ENCODE results near the gene PRAMEF4. TPM values are rescaled to one million over a fixed set of nuclear protein-coding genes. Genes with fewer than 3 reads are reported as not detected.
"Not testable (repeated sequence)": the region's sequence is repeated elsewhere in the genome, so short reads cannot be mapped to it uniquely, and the experiment has no call there.

Gene PRAMEF4
- not detected for polyA plus RNA-seq
- long read RNA-seq, donor 1, result 0 reads
- long read RNA-seq, donor 2, result 0 reads
- long read RNA-seq, donor 3, result 0 reads
- long read RNA-seq, donor 4, result 0 reads
- long read RNA-seq, donor 5, result 0 reads
- long read RNA-seq, donor 6, result 0 reads
- long read RNA-seq, donor 7, result 0 reads
- long read RNA-seq, donor 8, result 0 reads
- long read RNA-seq, donor 9, result 0 reads
- long read RNA-seq, donor 10, result 0 reads
- long read RNA-seq, donor 11, result 0 reads

- H3K36me3 ChIP-seq (ENCODE audit: control insufficient read depth, insufficient read depth, low read length); H3K4me1 ChIP-seq (ENCODE audit: control insufficient read depth, insufficient read depth, low read length); DNase-seq; H3K4me3 ChIP-seq (ENCODE audit: low read length); H3K27me3 ChIP-seq (ENCODE audit: control insufficient read depth, insufficient read depth, low read length); H3K9me3 ChIP-seq (ENCODE audit: control insufficient read depth, low read depth, low read length); H3K27ac ChIP-seq (ENCODE audit: low read length): not testable (repeated sequence)
- WGBS (ENCODE audit: insufficient coverage, low lambda C conversion rate), result no CpG with 5 or more reads among the region's 3 CpGs
These were observed at the start of gene PRAMEF4 for GRCh38 chr1:12886101-12886500. Gene PRAMEF4 (minus strand): TSS chr1:12886201. CDS start chr1:12883394, 2,807 bp downstream.

- not testable (repeated sequence) for DNase-seq; H3K27me3 ChIP-seq (ENCODE audit: control insufficient read depth, insufficient read depth, low read length); H3K4me3 ChIP-seq (ENCODE audit: low read length); H3K4me1 ChIP-seq (ENCODE audit: control insufficient read depth, insufficient read depth, low read length); H3K36me3 ChIP-seq (ENCODE audit: control insufficient read depth, insufficient read depth, low read length); H3K9me3 ChIP-seq (ENCODE audit: control insufficient read depth, low read depth, low read length); H3K27ac ChIP-seq (ENCODE audit: low read length)
- whole genome bisulfite sequencing (ENCODE audit: insufficient coverage, low lambda C conversion rate), result no CpG with 5 or more reads among the region's 5 CpGs
These were observed 38.4 kb upstream of the PRAMEF4 start for GRCh38 chr1:12924368-12924767.

GRCh38 chr1:12921749-12922148 lies 35.7 kb upstream of the PRAMEF4 start:
- H3K36me3 ChIP-seq (ENCODE audit: control insufficient read depth, insufficient read depth, low read length); H3K4me1 ChIP-seq (ENCODE audit: control insufficient read depth, insufficient read depth, low read length); H3K27me3 ChIP-seq (ENCODE audit: control insufficient read depth, insufficient read depth, low read length); H3K4me3 ChIP-seq (ENCODE audit: low read length); DNase-seq; H3K27ac ChIP-seq (ENCODE audit: low read length); H3K9me3 ChIP-seq (ENCODE audit: control insufficient read depth, low read depth, low read length): not testable (repeated sequence)
- no CpG with 5 or more reads among the region's 2 CpGs for WGBS (ENCODE audit: insufficient coverage, low lambda C conversion rate)

- no CpG with 5 or more reads among the region's 1 CpG for WGBS (ENCODE audit: insufficient coverage, low lambda C conversion rate)
- not testable (repeated sequence) for H3K27me3 ChIP-seq (ENCODE audit: control insufficient read depth, insufficient read depth, low read length); H3K4me1 ChIP-seq (ENCODE audit: control insufficient read depth, insufficient read depth, low read length); DNase-seq; H3K9me3 ChIP-seq (ENCODE audit: control insufficient read depth, low read depth, low read length); H3K27ac ChIP-seq (ENCODE audit: low read length); H3K36me3 ChIP-seq (ENCODE audit: control insufficient read depth, insufficient read depth, low read length); H3K4me3 ChIP-seq (ENCODE audit: low read length)
These were observed 30.3 kb upstream of the PRAMEF4 start, which contains the start of gene PRAMEF7 for GRCh38 chr1:12916310-12916709. Gene PRAMEF7 (plus strand): TSS chr1:12916610. CDS start chr1:12917693, 1,083 bp downstream.

GRCh38 chr1:12903793-12904572 lies 18.0 kb upstream of the PRAMEF4 start:
- WGBS (ENCODE audit: insufficient coverage, low lambda C conversion rate), result no CpG with 5 or more reads among the region's 5 CpGs
- not testable (repeated sequence) for H3K4me1 ChIP-seq (ENCODE audit: control insufficient read depth, insufficient read depth, low read length); DNase-seq; H3K36me3 ChIP-seq (ENCODE audit: control insufficient read depth, insufficient read depth, low read length); H3K27me3 ChIP-seq (ENCODE audit: control insufficient read depth, insufficient read depth, low read length); H3K4me3 ChIP-seq (ENCODE audit: low read length); H3K9me3 ChIP-seq (ENCODE audit: control insufficient read depth, low read depth, low read length); H3K27ac ChIP-seq (ENCODE audit: low read length)

- not testable (repeated sequence) for H3K36me3 ChIP-seq (ENCODE audit: control insufficient read depth, insufficient read depth, low read length); DNase-seq; H3K9me3 ChIP-seq (ENCODE audit: control insufficient read depth, low read depth, low read length); H3K27ac ChIP-seq (ENCODE audit: low read length); H3K4me3 ChIP-seq (ENCODE audit: low read length); H3K27me3 ChIP-seq (ENCODE audit: control insufficient read depth, insufficient read depth, low read length); H3K4me1 ChIP-seq (ENCODE audit: control insufficient read depth, insufficient read depth, low read length)
These were observed 13.2 kb upstream of the PRAMEF4 start for GRCh38 chr1:12899186-12899585.

GRCh38 chr1:12898170-12898569 lies 12.2 kb upstream of the PRAMEF4 start, which contains the start of gene PRAMEF10:
Gene PRAMEF10 (minus strand): TSS chr1:12898270. CDS start chr1:12895847, 2,423 bp downstream.
- H3K4me1 ChIP-seq (ENCODE audit: control insufficient read depth, insufficient read depth, low read length); H3K36me3 ChIP-seq (ENCODE audit: control insufficient read depth, insufficient read depth, low read length); H3K27me3 ChIP-seq (ENCODE audit: control insufficient read depth, insufficient read depth, low read length); H3K9me3 ChIP-seq (ENCODE audit: control insufficient read depth, low read depth, low read length); H3K4me3 ChIP-seq (ENCODE audit: low read length); DNase-seq; H3K27ac ChIP-seq (ENCODE audit: low read length): not testable (repeated sequence)
- WGBS (ENCODE audit: insufficient coverage, low lambda C conversion rate), result no CpG with 5 or more reads among the region's 1 CpG

- not testable (repeated sequence) for H3K4me1 ChIP-seq (ENCODE audit: control insufficient read depth, insufficient read depth, low read length); H3K27me3 ChIP-seq (ENCODE audit: control insufficient read depth, insufficient read depth, low read length); H3K36me3 ChIP-seq (ENCODE audit: control insufficient read depth, insufficient read depth, low read length); DNase-seq; H3K9me3 ChIP-seq (ENCODE audit: control insufficient read depth, low read depth, low read length); H3K27ac ChIP-seq (ENCODE audit: low read length); H3K4me3 ChIP-seq (ENCODE audit: low read length)
- no CpG with 5 or more reads among the region's 4 CpGs for WGBS (ENCODE audit: insufficient coverage, low lambda C conversion rate)
These were observed 7.5 kb downstream of the PRAMEF4 start for GRCh38 chr1:12878453-12878852.

GRCh38 chr1:12863131-12863880 lies 22.7 kb downstream of the PRAMEF4 start:
- not testable (repeated sequence) for H3K36me3 ChIP-seq (ENCODE audit: control insufficient read depth, insufficient read depth, low read length); H3K9me3 ChIP-seq (ENCODE audit: control insufficient read depth, low read depth, low read length); DNase-seq; H3K4me1 ChIP-seq (ENCODE audit: control insufficient read depth, insufficient read depth, low read length); H3K27me3 ChIP-seq (ENCODE audit: control insufficient read depth, insufficient read depth, low read length); H3K27ac ChIP-seq (ENCODE audit: low read length); H3K4me3 ChIP-seq (ENCODE audit: low read length)
- no CpG with 5 or more reads among the region's 7 CpGs for WGBS (ENCODE audit: insufficient coverage, low lambda C conversion rate)

GRCh38 chr1:12856786-12857185 lies 29.2 kb downstream of the PRAMEF4 start, which contains the start of gene PRAMEF2:
Gene PRAMEF2 (plus strand): TSS chr1:12857086. CDS start chr1:12859010, 1,924 bp downstream.
- not testable (repeated sequence) for H3K27ac ChIP-seq (ENCODE audit: low read length); H3K27me3 ChIP-seq (ENCODE audit: control insufficient read depth, insufficient read depth, low read length); DNase-seq; H3K4me1 ChIP-seq (ENCODE audit: control insufficient read depth, insufficient read depth, low read length); H3K36me3 ChIP-seq (ENCODE audit: control insufficient read depth, insufficient read depth, low read length); H3K9me3 ChIP-seq (ENCODE audit: control insufficient read depth, low read depth, low read length); H3K4me3 ChIP-seq (ENCODE audit: low read length)
- no CpG with 5 or more reads among the region's 2 CpGs for WGBS (ENCODE audit: insufficient coverage, low lambda C conversion rate)

Measured in large intestine (tissue), 12 donors.